Activated naive CD8-positive, alpha-beta T cell treated with anti-CD3 and anti-CD28 coated beads, Interleukin-2, amount 50 U/mL, for 24 hours (primary cell): ENCODE measurements around the gene DLGAP1.

Source experiments
- ATAC-seq: fragments of 150-1000 bp; cut with Tn5 transposase; one replicate; pipeline ENCODE4 v1.10.0; 2021
- DNase-seq: peaks from one replicate; pipeline ENCODE4 v3.0.0; 2021
- H3K27ac Mint-ChIP-seq: one replicate; pipeline ENCODE4 v1.8.0; 2021; ENCODE audit warnings: mild to moderate bottlenecking, mixed read lengths
- H3K27me3 Mint-ChIP-seq: one replicate; pipeline ENCODE4 v1.8.0; 2021; ENCODE audit warnings: mixed read lengths
- H3K36me3 Mint-ChIP-seq: one replicate; pipeline ENCODE4 v1.8.0; 2021; ENCODE audit warnings: low read depth, mixed read lengths
- H3K4me1 Mint-ChIP-seq: one replicate; pipeline ENCODE4 v1.8.0; 2021; ENCODE audit warnings: mixed read lengths
- H3K4me3 Mint-ChIP-seq: one replicate; pipeline ENCODE4 v1.8.0; 2021; ENCODE audit warnings: mild to moderate bottlenecking, moderate library complexity, mixed read lengths
- H3K9me3 Mint-ChIP-seq: one replicate; pipeline ENCODE4 v1.8.0; 2021; ENCODE audit warnings: mixed read lengths

The DLGAP1 gene

GRCh38 chr18:3914833-3915610 is 540.1 kb downstream of the DLGAP1 start:
- H3K4me3 Mint-ChIP-seq = no peak overlapping the region
- H3K27ac Mint-ChIP-seq = no peak overlapping the region
- no peaks in the 10 kb centered on the region for H3K36me3 Mint-ChIP-seq
- no peaks in the 10 kb centered on the region for H3K9me3 Mint-ChIP-seq
- no peaks in the 10 kb centered on the region for H3K4me1 Mint-ChIP-seq
- ATAC-seq (no peak), DNase-seq (no peak)
- H3K27me3 Mint-ChIP-seq = peaks cover 2% of the 10 kb centered on the region

DNA sequence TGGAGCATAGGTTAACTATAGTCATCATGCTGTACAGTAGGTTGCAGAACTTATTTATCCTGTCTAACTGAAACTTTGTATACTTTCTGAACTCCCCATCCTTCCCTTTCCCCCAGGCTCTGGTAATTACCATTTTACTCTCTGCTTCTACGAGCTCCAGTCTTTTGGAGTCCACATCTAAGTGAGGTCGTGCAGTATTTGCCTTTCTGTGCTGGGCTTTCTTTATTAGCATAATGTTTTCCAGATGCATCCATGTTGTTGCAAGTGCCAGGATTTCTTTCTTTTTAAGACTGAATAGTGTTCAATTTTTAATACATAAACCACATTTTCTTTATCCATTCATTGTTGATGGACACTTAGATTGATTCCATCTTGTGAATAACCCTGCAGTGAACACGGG is 541.0 kb downstream of the DLGAP1 start:
- H3K27ac Mint-ChIP-seq = no peak overlapping the region
- no peak overlapping the region for H3K4me3 Mint-ChIP-seq
- no peak for ATAC-seq
- DNase-seq = no peak
- H3K27me3 Mint-ChIP-seq = peaks cover 2% of the 10 kb centered on the region
- H3K4me1 Mint-ChIP-seq = no peaks in the 10 kb centered on the region
- no peaks in the 10 kb centered on the region for H3K9me3 Mint-ChIP-seq
- H3K36me3 Mint-ChIP-seq = no peaks in the 10 kb centered on the region

GRCh38 chr18:3912705-3913104 is 542.4 kb downstream of the DLGAP1 start:
- Mint-ChIP-seq H3K9me3 (no peaks in the 10 kb centered on the region), H3K27me3 (peaks cover 2% of the 10 kb centered on the region), H3K4me1 (no peaks in the 10 kb centered on the region), H3K4me3 (no peak overlapping the region), H3K27ac (no peak overlapping the region), H3K36me3 (no peaks in the 10 kb centered on the region)
- DNase-seq (no peak), ATAC-seq (no peak)

DNA sequence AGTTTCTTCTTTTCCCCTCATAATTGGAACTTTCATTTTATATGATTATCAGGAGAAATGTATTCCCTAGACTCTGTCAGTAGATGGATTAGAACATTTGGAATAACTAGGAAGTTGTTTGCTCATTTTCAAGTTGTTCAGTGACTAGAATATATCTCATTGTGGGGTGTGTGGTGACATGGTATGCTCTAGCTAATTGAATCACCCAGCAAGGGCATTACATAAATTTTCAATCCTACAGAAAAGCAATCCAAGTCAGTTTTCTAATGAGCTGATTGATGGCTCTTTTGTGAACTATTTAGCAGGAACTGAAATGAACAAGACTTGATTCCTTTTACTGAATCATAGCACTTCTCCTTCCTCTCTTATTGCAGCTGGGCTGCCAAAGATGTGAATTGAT is 543.7 kb downstream of the DLGAP1 start:
- DNase-seq (no peak), ATAC-seq (no peak)
- H3K27me3 Mint-ChIP-seq = no peaks in the 10 kb centered on the region
- H3K4me1 Mint-ChIP-seq = no peaks in the 10 kb centered on the region
- H3K4me3 Mint-ChIP-seq = no peak overlapping the region
- no peaks in the 10 kb centered on the region for H3K9me3 Mint-ChIP-seq
- no peaks in the 10 kb centered on the region for H3K36me3 Mint-ChIP-seq
- H3K27ac Mint-ChIP-seq = no peak overlapping the region

DNA sequence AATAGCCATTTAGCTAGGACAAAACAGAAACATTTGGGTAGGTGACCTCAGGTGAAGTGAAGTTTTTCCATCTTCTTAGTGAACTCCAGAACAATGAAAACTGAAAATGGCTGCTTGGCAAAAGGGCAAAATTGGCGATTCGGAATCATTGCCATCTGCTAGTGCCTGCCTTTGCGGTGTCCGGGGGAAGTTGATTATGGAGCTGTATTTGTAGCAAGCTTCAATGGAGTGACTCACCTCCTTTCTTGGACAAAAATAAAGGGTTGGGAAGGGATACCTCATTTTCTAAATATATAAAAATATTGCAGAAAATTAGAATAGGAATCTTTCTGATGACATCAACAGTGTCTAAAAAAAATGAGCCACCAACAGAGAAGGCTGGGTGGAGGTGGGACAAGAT is 544.6 kb downstream of the DLGAP1 start:
- Mint-ChIP-seq H3K36me3 (no peaks in the 10 kb centered on the region), H3K4me1 (no peaks in the 10 kb centered on the region), H3K27ac (no peak overlapping the region), H3K27me3 (no peaks in the 10 kb centered on the region), H3K4me3 (no peak overlapping the region), H3K9me3 (no peaks in the 10 kb centered on the region)
- DNase-seq (no peak), ATAC-seq (no peak)

- H3K27me3 Mint-ChIP-seq = no peaks in the 10 kb centered on the region
- H3K4me3 Mint-ChIP-seq = no peak overlapping the region
- H3K27ac Mint-ChIP-seq = no peak overlapping the region
- no peaks in the 10 kb centered on the region for H3K36me3 Mint-ChIP-seq
- ATAC-seq (no peak), DNase-seq (no peak)
- no peaks in the 10 kb centered on the region for H3K4me1 Mint-ChIP-seq
- H3K9me3 Mint-ChIP-seq = no peaks in the 10 kb centered on the region
Observed at GRCh38 chr18:3907955-3908354, 547.2 kb downstream of the DLGAP1 start.

DNA sequence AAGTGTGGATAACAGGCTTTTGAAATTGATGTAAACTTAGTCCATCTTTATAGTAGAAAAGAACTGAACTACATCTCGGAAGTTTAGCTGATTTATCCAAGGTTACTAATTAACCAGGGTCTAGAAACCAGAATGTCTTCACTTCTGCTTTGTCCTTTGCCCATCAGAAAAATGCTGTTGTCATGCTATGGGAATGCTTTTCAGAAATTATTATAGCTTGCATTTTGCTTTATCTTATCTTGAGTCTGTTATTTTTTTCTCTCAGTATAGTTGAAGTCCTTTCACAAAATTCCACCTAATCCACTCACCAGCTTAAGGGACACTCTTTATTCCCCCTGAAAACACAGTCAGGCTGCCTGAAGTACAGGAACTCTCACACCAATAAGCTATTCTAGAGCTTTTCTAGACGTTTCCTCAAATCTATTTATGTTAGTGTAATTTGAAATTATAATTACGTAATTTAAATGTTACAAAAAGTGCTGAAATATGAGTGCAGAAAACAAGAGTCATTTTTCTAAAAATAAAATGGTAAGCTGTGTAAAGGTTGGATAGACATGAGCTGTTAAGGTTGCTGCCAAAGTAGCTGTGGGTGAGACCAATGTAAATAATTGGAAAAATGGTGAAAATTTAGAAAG is 548.9 kb downstream of the DLGAP1 start:
- DNase-seq = no peak
- Mint-ChIP-seq H3K36me3 (no peaks in the 10 kb centered on the region), H3K4me3 (no peak overlapping the region), H3K27ac (no peak overlapping the region), H3K4me1 (no peaks in the 10 kb centered on the region), H3K9me3 (no peaks in the 10 kb centered on the region), H3K27me3 (peaks cover 1% of the 10 kb centered on the region)
- no peak for ATAC-seq

DNA sequence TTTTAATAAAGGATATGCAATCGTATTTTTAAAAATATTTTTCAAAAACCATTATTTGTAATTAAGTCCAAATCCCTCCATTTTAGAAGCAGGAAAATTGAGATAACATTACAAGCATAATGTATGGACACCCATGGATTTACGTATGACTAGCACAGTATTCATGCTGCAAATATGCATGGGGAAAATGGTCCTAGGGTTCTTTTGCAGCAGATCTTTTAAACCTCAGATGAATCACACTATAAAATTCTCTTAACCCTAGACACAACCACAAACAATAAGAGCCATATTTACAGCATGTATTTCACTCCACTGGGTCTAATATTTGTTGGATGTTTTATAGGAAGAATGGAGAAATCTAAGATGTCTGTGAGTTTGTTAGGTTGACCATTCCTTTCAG is 551.8 kb downstream of the DLGAP1 start:
- no peak overlapping the region for H3K4me3 Mint-ChIP-seq
- peaks cover 2% of the 10 kb centered on the region for H3K27me3 Mint-ChIP-seq
- DNase-seq (no peak), ATAC-seq (no peak)
- no peaks in the 10 kb centered on the region for H3K4me1 Mint-ChIP-seq
- no peaks in the 10 kb centered on the region for H3K36me3 Mint-ChIP-seq
- no peak overlapping the region for H3K27ac Mint-ChIP-seq
- no peaks in the 10 kb centered on the region for H3K9me3 Mint-ChIP-seq

- ATAC-seq (no peak), DNase-seq (no peak)
- no peaks in the 10 kb centered on the region for H3K4me1 Mint-ChIP-seq
- H3K27ac Mint-ChIP-seq = no peak overlapping the region
- no peak overlapping the region for H3K4me3 Mint-ChIP-seq
- H3K9me3 Mint-ChIP-seq = no peaks in the 10 kb centered on the region
- no peaks in the 10 kb centered on the region for H3K36me3 Mint-ChIP-seq
- peaks cover 2% of the 10 kb centered on the region for H3K27me3 Mint-ChIP-seq
Observed at GRCh38 chr18:3902676-3903075, 552.4 kb downstream of the DLGAP1 start.

- no peak for DNase-seq
- no peaks in the 10 kb centered on the region for H3K9me3 Mint-ChIP-seq
- H3K27me3 Mint-ChIP-seq = peaks cover 2% of the 10 kb centered on the region
- no peaks in the 10 kb centered on the region for H3K36me3 Mint-ChIP-seq
- H3K4me1 Mint-ChIP-seq = no peaks in the 10 kb centered on the region
- H3K4me3 Mint-ChIP-seq = no peak overlapping the region
- no peak for ATAC-seq
- H3K27ac Mint-ChIP-seq = no peak overlapping the region
Observed at GRCh38 chr18:3901811-3902210, 553.3 kb downstream of the DLGAP1 start.

DNA sequence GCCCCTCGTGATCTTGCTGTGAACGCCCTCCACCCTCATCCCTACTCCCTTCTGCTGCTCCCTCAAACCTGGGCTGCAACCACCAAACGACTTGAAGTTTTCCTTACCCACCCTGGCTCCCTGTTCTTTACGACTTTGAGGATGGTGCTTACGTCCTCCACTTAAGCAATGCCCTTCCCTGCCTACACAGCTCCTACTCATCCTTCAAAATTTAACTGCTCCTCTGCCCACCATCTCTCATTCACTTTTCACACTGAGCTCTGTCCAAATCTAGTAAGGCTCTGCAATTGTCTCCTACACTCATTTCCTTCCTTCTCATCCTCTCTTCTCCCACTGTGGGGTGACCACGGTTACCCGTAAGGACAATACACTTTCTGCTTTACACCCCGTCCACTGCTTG is 554.1 kb downstream of the DLGAP1 start:
- ATAC-seq = no peak
- DNase-seq = no peak
- Mint-ChIP-seq H3K27me3 (peaks cover 2% of the 10 kb centered on the region), H3K36me3 (no peaks in the 10 kb centered on the region), H3K4me1 (no peaks in the 10 kb centered on the region), H3K9me3 (no peaks in the 10 kb centered on the region), H3K4me3 (no peak overlapping the region), H3K27ac (no peak overlapping the region)

DNA sequence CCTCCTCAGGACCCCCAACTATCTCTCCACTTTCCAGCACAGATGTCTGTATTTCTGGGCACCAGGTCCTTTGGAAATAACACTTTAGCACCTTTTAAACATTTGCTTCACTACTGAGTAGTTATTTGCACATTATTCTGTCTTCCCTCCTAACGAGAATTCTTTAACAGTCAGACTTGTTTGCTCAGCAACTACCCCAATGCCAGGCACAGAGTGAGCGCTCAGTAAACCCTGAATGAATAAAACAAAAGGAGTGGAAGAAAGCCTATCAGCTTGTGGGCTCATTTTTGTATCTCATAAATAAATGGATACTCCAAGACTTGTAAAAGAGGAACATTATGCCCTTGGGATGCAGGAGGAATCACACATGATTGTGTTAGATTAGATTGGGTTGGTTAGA is 554.8 kb downstream of the DLGAP1 start:
- H3K4me1 Mint-ChIP-seq = no peaks in the 10 kb centered on the region
- no peak overlapping the region for H3K27ac Mint-ChIP-seq
- DNase-seq = no peak
- H3K4me3 Mint-ChIP-seq = no peak overlapping the region
- H3K27me3 Mint-ChIP-seq = peaks cover 2% of the 10 kb centered on the region
- no peaks in the 10 kb centered on the region for H3K36me3 Mint-ChIP-seq
- H3K9me3 Mint-ChIP-seq = no peaks in the 10 kb centered on the region
- no peak for ATAC-seq

- no peak for ATAC-seq
- Mint-ChIP-seq H3K27ac (no peak overlapping the region), H3K4me3 (no peak overlapping the region), H3K9me3 (no peaks in the 10 kb centered on the region), H3K36me3 (no peaks in the 10 kb centered on the region), H3K27me3 (peaks cover 2% of the 10 kb centered on the region), H3K4me1 (no peaks in the 10 kb centered on the region)
- DNase-seq = no peak
Observed at GRCh38 chr18:3898861-3899613, 556.1 kb downstream of the DLGAP1 start.

DNA sequence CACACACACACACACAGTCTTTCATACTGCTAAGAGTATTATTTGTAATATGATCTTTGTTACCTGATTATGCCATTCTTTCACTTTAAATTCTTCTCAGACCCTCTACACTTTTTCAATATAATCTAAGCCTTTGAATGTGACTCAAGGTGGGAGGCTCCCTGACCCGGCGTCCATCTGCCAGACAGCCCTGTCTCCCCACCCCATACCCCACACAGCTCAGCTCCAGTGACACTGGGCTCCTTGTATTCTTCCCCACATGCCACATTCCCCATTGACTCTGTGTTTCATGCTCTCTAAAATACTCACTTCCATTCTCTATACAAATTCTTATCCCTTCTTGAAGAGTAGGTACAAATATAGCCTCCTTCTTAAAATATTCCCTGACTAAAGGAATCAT is 563.0 kb downstream of the DLGAP1 start:
- no peak for DNase-seq
- Mint-ChIP-seq H3K4me1 (no peaks in the 10 kb centered on the region), H3K27me3 (no peaks in the 10 kb centered on the region), H3K36me3 (no peaks in the 10 kb centered on the region), H3K4me3 (no peak overlapping the region), H3K27ac (no peak overlapping the region), H3K9me3 (no peaks in the 10 kb centered on the region)
- no peak for ATAC-seq

- no peaks in the 10 kb centered on the region for H3K9me3 Mint-ChIP-seq
- H3K27me3 Mint-ChIP-seq = no peaks in the 10 kb centered on the region
- DNase-seq = no peak
- no peak overlapping the region for H3K27ac Mint-ChIP-seq
- no peaks in the 10 kb centered on the region for H3K4me1 Mint-ChIP-seq
- no peaks in the 10 kb centered on the region for H3K36me3 Mint-ChIP-seq
- H3K4me3 Mint-ChIP-seq = no peak overlapping the region
- ATAC-seq = no peak
Observed at GRCh38 chr18:3891245-3891644, 563.9 kb downstream of the DLGAP1 start.
